Activated T-cell treated with anti-CD3 and anti-CD28 coated beads, Interleukin-2, amount 50 U/mL, for 1 hour (primary cell): ENCODE results near the gene PASD1.

Source experiments
- DNase-seq: peaks from one replicate; pipeline ENCODE4 v3.0.0-alpha.2; 2020

The PASD1 gene

GRCh38 chrX:151702741-151703340 lies 139.4 kb downstream of the PASD1 start:
- DNase-seq: no peak

GRCh38 chrX:151703487-151703886 lies 140.0 kb downstream of the PASD1 start:
- no peak for DNase-seq

- DNase-seq: no peak
Observed at GRCh38 chrX:151704041-151704663, 140.7 kb downstream of the PASD1 start.

GRCh38 chrX:151708821-151709220 lies 145.3 kb downstream of the PASD1 start:
- no peak for DNase-seq

- DNase-seq: no peak
Observed at GRCh38 chrX:151710457-151710856, 147.0 kb downstream of the PASD1 start.

- DNase-seq: no peak
Observed at GRCh38 chrX:151711154-151711553, 147.7 kb downstream of the PASD1 start.

GRCh38 chrX:151711787-151712186 lies 148.3 kb downstream of the PASD1 start:
- DNase-seq: no peak

- no peak for DNase-seq
Observed at GRCh38 chrX:151712253-151712652, 148.8 kb downstream of the PASD1 start.

- no peak for DNase-seq
Observed at GRCh38 chrX:151713849-151714248, 150.4 kb downstream of the PASD1 start.

- DNase-seq: no peak
Observed at GRCh38 chrX:151714362-151714761, 150.9 kb downstream of the PASD1 start.

- DNase-seq: no peak
Observed at GRCh38 chrX:151715752-151716151, 152.3 kb downstream of the PASD1 start, which contains the start of gene FATE1. FATE1 (plus strand) TSS chrX:151716035; CDS start chrX:151716120, 85 bp downstream.

GRCh38 chrX:151722241-151722846 lies 158.9 kb downstream of the PASD1 start:
- DNase-seq: no peak

- DNase-seq: no peak
Observed at GRCh38 chrX:151723156-151723760, 159.8 kb downstream of the PASD1 start.

GRCh38 chrX:151724563-151725337 lies 161.3 kb downstream of the PASD1 start:
- DNase-seq: no peak

GRCh38 chrX:151725338-151725614 lies 161.8 kb downstream of the PASD1 start:
- no peak for DNase-seq
